HuH-7 (cell line): ENCODE data around the gene SFXN5.
"Not testable (repeated sequence)": the region's sequence is repeated elsewhere in the genome, so short reads cannot be mapped to it uniquely, and the experiment has no call there.

Experiments
- DNase-seq: peaks from one replicate; pipeline ENCODE4 v3.0.0; 2011; ENCODE audit warnings: low spot score

The SFXN5 gene

DNA sequence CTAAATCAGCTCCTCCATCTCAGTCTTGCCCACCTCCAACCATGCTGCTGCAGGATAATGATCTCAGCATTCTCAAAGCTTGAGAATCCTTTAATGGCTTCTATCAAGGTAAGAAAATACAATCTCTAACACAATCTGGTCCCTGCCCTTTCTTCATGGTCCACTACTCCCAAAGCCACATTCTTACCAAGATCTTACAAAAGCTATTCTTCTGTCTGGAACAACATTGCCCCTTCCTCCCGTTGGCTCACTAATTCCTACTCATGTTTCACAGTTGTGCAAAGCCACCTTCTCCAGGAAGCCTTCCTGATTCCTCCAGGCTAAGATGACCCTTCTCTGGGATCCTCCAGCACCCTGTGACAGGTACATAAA is 5.9 kb upstream of the SFXN5 start:
- no peak for DNase-seq

DNA sequence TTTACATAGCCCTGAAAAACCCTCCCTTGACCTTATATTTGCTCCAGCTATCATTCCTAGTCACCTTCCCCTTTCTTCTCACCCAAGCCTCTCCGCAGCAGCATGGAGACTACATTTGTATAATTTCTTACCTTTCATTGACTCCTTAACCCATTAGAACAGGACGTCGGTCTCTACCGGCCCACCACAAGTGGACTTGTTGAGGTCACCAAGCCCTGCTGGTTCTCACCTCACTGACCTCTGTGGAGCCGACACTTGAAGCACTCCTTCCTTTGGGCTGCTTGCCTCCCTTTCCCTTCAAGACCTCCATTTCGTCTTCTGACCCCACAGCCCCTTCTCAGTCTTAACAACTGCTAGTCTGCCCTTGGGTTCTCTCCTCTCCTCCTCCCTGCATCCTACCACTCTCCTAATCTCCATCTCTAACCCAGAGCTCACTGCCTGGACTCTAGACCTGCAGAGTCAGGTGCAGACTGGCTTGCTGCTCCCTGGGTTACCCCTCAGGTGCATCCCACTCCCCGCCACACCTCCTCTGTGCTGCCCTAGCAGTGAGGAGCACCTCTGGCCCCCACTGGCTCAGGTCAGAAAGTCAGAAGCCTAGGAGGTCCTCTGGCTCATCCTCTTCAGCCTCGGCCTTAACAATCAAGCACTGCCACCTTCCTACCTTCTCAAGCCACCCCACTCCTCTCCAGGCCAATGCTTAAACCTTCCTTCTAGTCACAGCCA is 5.3 kb upstream of the SFXN5 start:
- no peak for DNase-seq

DNA sequence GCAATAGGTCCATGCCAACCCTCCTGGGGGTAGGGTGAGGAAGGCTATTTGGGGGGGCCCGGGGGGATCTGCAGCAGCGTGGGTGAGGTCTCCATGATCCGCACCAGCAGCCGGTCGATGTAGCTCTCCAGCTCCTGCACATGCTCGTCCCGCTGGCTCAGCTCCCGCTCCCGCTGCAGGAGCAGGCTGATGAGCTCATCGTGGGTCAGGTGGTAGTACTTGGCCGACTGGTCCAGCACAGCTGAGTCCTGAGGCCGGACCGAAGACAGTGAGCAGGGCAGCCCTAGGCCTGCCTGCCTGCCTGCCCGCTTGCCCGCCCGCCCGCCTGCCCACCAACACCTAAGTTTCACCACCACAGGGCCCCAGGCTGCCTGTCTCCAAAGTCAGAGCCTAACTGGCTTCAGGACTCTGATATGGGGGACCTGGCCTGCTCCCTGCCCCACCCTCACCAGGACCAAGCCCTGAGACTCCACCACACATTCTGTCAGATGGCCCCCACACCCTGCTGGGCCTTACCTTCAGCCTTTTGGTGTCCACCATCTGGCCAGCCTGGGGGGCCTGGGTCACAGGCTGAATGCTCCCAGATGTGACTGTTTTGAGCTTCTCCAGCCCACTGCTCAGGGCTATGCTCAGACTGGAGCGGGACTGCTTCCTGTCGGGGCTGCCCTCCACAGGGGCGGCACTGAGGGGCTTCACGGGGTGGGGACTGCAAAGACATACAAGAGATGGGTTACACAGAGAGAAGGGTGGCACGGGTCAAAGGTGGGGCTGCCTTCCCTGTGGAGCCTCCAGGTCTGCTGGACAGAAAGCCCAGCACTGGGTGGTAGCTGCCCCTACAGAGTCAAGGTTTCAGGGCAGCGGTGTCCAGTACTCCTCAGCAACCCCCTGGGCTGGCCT is 4.2 kb upstream of the SFXN5 start:
- no peak for DNase-seq

DNA sequence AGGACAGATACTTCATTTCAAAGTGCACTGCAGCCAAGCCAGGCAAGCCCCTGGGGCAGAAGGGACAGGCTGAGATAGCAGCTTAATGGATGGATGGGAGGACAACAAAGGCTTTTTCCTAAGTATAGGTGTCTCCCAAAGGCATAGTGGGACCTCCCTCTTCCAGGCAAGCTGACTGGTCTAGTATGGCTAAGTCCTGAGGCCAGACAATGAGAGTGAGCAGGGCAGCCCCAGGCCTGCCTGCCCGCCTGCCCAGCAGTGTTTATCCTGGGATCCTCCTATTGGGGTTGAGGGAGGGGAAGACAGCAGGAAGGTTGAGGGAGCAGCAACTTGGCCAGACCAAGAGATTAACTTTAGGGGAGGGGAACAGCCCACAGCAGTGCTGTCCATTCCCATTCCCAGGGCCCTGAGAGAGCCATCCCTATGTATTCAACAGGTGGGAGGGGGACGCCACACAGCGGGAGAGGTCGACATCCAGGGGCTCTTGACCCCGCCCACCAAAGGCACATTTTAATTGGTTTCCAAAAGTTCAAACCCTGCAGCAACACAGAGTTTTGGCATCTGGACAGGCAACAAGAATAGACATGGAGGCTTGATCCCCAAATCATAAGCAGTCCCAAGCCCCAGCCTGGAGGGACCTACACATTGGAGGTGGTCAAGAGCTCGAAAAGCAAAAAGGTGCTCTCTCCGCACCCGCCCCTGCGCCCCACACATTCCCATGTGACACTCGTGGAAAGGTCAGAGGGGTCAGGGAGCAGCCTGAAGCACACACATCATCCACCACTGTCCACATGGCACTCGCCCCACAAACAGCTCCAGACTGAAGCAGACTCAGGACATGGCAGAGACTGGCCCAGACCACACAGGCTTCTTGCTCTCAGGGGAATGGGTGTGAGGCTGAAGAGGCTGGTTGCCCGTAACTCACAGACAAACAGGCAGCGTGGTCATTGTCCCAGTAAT is 2.9 kb upstream of the SFXN5 start:
- DNase-seq: no peak

DNA sequence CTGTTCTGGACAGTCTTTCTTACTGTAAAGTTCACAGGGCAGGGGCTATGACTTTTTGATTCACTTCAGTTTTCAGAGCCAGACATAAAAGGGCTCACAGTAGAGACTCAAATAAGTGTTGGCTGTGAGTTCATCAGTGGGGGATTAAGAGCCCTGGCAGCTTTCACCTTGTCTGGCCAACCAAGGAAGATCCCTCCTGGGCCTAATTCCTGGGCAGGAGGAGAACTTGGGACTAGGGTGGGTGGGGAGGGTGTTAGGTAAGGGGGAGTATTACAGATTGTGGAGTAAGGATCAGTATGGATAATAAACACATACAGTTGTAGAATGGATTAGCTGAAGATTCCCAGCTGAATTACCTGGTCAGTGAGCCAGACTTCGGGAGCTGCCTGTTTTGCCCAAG is 904 bp upstream of the SFXN5 start:
- no peak for DNase-seq

DNA sequence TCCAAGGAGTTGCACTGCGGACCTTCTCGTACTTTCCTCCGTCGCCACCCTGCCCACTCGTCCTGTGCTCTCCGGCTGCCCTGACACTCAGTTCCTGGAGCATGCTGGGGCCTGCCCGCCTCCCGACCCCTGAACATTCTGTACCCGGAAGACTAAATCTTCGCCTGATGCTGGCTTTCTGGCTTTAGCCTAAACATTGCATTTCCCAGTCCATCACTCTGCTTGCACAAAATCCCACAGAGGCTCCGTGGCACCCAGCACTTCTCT is 550 bp upstream of the SFXN5 start:
- DNase-seq: peak; percentile 39

DNA sequence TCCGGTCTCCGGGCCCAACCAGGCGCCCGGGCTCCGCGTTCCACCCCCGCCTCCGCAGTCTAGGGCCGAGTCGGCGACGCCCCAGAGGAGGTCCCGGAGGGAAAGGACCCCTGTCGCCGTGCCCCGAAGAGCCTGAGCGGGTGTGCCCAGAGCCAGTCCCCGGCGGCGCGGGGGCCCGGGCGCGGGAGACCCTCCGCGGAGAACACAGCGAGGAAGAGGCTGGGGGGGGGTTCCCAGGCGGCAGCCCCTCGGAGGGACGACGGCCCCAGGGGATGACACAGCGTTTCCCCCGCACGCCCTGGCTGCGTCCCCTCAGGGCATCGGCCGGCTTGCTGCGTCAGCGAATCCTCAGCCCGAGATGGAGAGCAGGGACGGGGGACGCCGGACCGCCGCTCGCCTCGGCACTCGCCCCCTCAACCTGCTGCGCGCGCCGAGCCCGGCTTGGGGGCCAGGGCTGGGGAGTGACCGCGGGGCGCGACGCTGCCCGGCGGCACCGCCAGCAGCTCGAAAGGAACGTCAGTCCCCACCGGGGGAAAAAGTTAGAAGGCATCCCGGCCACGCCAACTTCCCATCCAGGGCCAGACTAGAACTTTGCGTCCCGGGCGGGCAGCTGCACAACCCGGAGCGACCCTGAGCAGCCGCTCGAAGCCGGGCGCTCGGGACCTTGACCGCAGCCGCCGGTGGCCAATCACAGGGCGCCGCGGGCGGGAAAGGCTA is 711 bp downstream of the SFXN5 start:
- peak; percentile 48 for DNase-seq

DNA sequence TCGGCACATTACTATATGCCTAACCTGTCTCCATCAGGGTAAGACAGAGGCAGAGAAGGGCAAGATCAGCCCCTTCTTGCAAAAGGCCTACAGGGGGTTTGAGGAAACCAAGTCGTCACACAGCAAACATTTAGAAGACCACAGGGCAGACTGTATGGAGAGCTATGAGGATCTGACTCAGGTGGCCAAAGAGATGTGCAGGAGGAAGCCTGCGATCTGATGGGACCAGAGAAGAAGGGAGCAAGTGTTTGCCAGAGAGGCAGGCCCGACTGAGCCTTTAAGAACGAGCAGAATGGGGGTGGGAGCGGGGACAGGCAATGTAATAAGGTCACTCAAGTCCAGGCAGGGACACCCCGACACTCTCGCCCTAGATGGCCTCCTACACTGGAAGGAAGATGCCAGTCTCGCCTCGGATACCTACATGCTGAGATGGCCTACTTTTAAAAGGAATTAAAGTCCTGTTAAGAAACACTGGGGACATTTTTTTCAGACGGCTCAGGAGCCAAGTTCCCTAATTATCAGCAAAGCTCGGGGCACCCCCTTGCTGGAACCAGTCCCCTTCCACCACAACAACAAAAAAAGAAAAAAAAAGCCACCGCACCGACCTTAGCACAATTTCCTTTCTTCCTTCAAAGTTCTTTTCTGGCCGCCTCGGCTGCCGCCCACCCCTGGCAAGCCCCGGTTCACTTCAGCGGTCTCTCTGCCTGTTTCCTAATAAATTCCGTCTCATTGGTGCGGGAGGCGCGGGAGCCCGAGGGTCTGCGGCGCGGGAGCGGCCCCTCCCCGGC is 1.5 kb downstream of the SFXN5 start:
- DNase-seq: no peak

DNA sequence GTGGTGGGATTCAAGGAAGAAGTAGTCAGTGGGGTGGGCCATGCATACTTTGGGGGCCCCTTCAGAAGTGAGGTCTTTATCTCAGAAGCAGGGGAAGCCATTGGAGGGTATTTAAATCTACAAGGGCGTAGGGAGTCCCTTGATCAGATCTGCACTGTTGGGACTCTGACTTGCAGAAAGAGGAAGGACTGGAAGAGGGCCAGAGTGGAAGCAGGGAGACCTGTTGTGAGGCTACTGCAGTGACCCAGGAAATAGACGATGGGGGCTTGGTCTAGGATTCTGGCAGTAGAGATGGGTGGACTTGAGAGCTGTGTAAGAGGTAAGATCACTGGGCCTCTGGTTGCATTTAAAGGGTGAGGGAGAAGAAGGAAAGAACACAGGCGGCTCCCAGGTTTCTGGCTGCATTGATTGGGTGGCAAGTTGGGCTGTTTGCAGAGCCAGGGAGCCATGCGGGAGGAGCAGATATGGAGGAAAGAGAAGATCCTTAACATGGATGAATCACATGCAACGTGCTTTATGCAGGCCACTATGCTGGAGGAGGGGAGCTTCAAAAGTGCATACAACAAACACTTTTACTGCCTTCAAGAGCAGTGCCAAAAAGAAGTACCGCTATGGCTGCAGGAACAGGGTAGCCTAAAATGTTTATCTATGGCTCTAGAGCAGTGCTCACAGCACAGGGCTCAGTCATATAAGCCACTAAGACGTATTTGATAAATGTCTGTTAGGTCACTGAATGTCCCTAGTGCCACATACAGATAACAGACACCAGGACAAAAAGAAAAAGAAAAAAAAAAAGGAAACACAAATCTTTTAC is 2.3 kb downstream of the SFXN5 start:
- peak; percentile 7 for DNase-seq

DNA sequence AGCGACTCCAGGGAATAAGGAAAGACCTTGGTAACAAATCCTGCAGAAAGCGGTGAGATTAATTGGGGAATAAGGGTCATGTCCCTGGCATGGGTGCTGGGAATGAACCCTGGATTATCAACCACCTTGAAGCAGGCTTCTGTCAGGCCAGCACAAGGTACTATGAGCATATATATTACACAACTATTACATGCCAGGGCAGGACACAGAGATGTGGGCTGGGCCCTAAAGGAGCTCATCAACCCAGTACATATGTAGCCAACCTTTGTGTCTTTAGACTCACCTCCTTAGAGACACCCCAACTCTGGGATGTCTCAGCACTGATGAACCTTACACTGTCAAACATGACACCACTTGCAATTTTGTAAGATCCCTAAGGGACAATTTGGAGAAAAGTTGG is 3.4 kb downstream of the SFXN5 start:
- DNase-seq: no peak

DNA sequence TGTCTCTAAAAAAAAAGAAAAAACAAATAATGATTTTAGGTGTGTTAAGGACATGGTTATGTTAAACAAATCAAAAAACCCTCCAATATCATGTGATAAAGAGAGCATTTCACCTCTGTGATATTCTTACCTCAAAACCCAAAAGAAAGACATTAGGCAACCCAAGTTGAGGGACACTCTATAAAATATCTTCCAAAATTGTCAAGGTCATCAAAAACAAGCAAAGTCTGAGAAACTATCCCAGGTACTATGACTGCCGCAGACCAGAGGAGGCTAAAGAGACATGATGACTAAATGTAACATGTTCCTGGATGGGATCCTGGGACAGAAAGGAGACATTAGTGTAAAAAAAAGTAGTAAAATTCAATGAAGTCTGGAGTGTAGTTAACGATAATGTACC is 4.5 kb downstream of the SFXN5 start:
- no peak for DNase-seq

DNA sequence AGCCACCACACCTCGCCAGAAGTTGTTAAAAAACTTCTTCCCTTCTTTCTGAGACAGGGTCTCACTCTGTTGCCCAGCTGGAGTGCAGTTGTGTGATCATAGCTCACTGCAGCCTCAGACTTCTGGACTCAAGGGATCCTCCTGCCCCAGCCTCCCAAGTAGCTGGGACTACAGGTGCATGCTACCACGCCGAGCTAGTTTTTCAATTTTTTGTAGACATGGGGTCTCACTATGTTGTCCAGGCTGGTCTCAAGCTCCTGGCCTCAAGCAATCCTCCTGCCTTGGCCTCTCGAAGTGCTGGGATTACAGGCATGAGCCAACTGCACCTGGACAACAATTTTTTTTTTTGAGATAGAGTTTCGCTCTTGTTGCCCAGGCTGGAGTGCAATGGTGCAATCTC is 6.4 kb downstream of the SFXN5 start:
- not testable (repeated sequence) for DNase-seq

DNA sequence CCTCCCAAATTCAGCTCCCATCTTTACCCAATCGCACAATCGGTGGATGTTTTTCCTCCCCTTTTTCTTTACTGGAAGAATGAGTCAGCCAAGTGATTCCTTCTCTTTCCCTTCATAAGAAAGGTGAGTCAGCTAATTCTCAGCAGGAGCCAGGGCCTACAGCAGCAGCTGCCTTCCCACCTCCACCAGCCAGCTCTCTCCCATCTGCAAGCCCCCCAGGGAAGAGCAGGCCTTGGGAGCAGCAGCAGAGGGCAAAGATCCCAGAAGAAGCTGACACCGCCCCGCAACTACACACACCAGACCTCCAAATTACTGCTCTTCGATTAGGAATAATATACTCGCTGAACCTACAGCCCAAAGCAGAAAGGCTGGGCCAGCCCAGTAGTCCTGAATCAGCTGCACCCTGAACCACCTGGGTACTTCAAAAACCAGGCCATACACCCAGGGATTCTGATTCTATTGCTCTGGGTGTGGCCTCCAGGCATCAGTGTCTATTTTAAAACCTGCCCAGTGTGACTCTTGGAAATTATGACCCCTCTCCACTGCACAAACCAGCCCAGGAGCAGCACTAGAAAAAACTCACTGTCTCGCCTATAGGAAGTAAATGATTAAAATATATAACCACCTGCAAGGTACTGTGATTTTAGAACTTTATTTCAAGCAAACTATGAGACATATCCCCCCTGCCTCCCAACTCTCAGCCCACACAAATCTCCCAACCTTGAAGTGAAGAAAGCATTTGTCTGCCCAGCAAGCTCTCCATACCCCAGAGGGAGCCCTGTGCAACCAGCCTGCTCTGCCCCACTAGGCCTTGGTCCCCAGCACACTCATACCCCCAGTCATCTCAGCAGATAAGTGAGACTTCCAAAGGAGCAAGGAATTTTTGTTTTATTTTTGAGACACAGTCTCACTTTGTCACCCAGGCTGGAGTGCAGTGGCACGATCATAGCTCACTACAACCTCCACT is 7.3 kb downstream of the SFXN5 start:
- DNase-seq: no peak

DNA sequence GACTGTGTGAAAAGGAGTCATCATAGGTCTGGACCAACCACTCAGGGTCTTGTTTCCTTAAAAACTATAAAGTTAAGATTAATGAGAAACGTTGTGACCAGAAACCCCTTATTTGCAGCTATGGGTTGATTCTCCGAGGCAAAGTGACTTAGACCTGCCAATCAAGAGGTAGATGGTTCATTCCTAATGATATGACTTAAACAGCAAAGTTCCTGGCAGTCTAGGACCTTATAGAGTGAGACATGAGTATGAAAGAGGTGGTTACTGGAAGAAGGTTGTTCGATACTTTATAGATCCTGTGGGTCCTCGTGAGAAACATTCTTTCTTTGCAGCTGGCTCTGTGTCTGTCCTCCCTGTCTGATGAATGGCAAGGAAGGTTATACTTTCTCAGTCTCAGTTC is 8.0 kb downstream of the SFXN5 start:
- DNase-seq: no peak

DNA sequence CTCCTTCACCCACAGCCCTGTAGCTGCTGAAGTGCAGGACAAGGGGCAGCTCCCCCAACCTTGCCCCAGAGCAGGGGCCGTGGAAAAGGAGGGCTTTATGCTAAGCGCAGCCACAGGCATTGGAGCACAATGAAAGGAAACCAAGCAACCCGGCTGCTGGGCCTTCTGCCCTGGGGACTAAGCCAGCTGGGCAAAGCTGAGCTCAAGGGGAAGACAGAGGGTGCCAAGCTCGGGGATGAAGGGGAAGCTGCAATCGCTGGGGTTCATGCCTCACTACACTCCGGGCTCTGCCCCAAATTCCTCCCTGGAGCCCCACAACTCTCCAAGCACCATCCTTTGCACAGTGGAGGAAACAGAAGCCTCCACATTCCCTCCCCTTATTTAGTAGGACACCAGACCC is 12.4 kb downstream of the SFXN5 start:
- DNase-seq: no peak

DNA sequence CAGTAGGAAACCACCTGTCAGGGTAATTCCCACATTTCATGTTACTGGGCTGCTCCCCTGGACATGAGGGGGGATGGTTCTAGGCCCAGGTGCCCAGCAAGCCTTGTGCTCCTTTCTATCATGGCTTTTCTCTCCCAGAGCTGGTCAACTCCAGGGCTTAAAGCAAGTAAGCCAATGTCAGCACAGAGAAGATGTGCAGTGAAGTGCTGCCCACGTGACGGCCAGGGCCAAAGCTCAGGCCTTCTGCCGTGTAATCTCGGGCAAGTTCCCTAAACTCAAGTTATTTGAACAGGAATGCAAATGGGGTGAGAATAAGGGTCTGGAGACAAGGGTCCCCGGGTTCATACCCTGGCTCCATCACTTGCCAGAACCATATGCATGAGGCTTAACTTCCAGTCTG is 16.5 kb downstream of the SFXN5 start:
- DNase-seq: no peak

DNA sequence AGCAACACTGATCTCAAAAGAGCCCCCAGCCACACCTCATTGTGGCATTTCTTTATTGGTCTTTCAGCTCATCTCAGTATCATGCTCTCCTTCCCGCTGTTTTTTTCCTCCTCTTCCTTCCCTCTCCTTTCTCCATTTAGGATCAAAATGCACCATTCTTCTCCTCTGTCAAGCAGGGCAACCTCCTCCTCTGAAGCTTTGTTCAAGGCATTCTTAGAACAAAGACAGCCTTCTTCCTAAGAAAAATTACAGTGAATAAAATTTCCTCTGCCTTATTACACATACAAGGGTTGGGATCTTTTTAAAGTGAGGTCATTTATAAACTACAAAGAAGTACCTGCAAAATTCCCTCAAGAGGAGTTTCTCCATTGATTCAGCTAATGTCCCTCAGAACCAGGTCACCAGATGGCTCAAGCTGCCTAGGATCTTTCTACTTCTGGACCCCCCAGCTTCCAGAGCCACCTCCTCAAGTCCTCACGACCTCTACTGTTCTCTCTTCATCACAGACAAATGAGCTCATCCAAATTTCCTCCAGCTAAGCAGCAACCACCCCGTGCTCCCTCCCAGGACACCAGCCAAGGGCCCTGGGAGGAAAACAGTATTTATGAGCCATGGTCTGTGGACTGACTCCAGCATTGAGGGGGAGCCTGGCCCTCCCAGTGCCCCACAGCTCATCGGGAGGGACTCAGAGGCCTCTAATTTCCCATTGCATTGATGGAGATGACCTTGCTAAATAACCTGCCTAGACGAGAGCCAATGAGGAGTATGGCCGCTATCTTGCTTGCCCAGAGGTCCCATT is 18.0 kb downstream of the SFXN5 start:
- no peak for DNase-seq

DNA sequence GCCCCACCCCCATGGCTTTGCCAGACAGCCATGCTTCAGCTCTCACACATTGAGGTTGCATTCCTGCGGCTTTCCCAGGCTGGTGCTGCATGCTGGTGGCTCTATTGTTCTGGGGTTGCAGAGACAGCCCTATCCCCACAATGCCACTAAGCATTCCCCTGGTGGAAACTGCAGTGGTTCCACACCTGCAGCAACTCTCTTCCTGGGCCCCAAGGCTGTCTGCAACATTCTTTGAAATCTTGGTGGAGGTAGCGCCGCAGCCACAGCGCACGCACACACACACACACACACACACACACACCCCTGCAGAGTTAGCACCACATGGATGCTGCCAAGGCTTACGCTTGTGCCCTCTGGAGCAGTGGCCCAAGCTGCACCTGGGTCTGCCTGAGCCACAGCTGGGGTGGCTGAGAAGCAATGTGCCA is 21.4 kb downstream of the SFXN5 start:
- DNase-seq: no peak
